ENCODE measurements around the gene ACTA1. TPM values are rescaled to one million over a fixed set of nuclear protein-coding genes. Genes with fewer than 3 reads are reported as not detected.
A peak's percentile ranks its signal among the peaks of the same experiment; 100 is the strongest.
"Not testable (repeated sequence)": the region's sequence is repeated elsewhere in the genome, so short reads cannot be mapped to it uniquely, and the experiment has no call there.

The ACTA1 gene
- total RNA-seq, result 0.41 TPM

GRCh38 chr1:229434005-229434640 is at the start of gene ACTA1:
TSS of gene ACTA1 (minus strand) at chr1:229434094. CDS start at chr1:229433115, 979 bp downstream.
- FAIRE-seq (no peak), DNase-seq (ENCODE audit: low spot score in 2 of 2) (no peak)

GRCh38 chr1:229482511-229482910 is 48.6 kb upstream of the ACTA1 start:
- no peak for FAIRE-seq
- DNase-seq (ENCODE audit: low spot score in 2 of 2), result no peak

- no peak for FAIRE-seq
- DNase-seq (ENCODE audit: low spot score in 2 of 2), result no peak
These were observed 46.6 kb upstream of the ACTA1 start for GRCh38 chr1:229480495-229480894.

- no peak for DNase-seq (ENCODE audit: low spot score in 2 of 2)
These were observed 45.9 kb upstream of the ACTA1 start for GRCh38 chr1:229479660-229480399.

GRCh38 chr1:229478852-229479251 is 45.0 kb upstream of the ACTA1 start:
- DNase-seq (ENCODE audit: low spot score in 2 of 2), result no peak
- no peak for FAIRE-seq

More at GRCh38 chr1:229479660-229480399, 45.9 kb upstream of the ACTA1 start:
- FAIRE-seq, result no peak

GRCh38 chr1:229475859-229476258 is 42.0 kb upstream of the ACTA1 start:
- DNase-seq (ENCODE audit: low spot score in 2 of 2); FAIRE-seq: not testable (repeated sequence)

- no peak for FAIRE-seq
- DNase-seq (ENCODE audit: low spot score in 2 of 2), result no peak
These were observed 40.6 kb upstream of the ACTA1 start for GRCh38 chr1:229474509-229474908.

GRCh38 chr1:229471175-229471574 is 37.3 kb upstream of the ACTA1 start:
- FAIRE-seq, result no peak
- no peak for DNase-seq (ENCODE audit: low spot score in 2 of 2)

- FAIRE-seq, result no peak
- DNase-seq (ENCODE audit: low spot score in 2 of 2), result no peak
These were observed 36.6 kb upstream of the ACTA1 start for GRCh38 chr1:229470406-229471043.

- no peak for DNase-seq (ENCODE audit: low spot score in 2 of 2)
- FAIRE-seq, result no peak
These were observed 33.0 kb upstream of the ACTA1 start for GRCh38 chr1:229466887-229467286.

- FAIRE-seq, result no peak
These were observed 30.8 kb upstream of the ACTA1 start for GRCh38 chr1:229464672-229465071.

GRCh38 chr1:229461032-229461668 is 27.3 kb upstream of the ACTA1 start:
- FAIRE-seq, result no peak
- no peak for DNase-seq (ENCODE audit: low spot score in 2 of 2)

More at GRCh38 chr1:229464672-229465071, 30.8 kb upstream of the ACTA1 start:
- no peak for DNase-seq (ENCODE audit: low spot score in 2 of 2)

GRCh38 chr1:229459815-229460214 is 25.9 kb upstream of the ACTA1 start:
- FAIRE-seq, result no peak
- DNase-seq (ENCODE audit: low spot score in 2 of 2), result no peak

GRCh38 chr1:229457436-229457835 is 23.5 kb upstream of the ACTA1 start:
- FAIRE-seq, result peak; percentile 86
- DNase-seq (ENCODE audit: low spot score in 2 of 2), result no peak

- no peak for FAIRE-seq
- no peak for DNase-seq (ENCODE audit: low spot score in 2 of 2)
These were observed 22.1 kb upstream of the ACTA1 start for GRCh38 chr1:229456016-229456415.

GRCh38 chr1:229454056-229454455 is 20.2 kb upstream of the ACTA1 start:
- DNase-seq (ENCODE audit: low spot score in 2 of 2) (no peak), FAIRE-seq (no peak)

- DNase-seq (ENCODE audit: low spot score in 2 of 2) (no peak), FAIRE-seq (no peak)
These were observed 19.3 kb upstream of the ACTA1 start for GRCh38 chr1:229452956-229453801.

GRCh38 chr1:229448845-229449244 is 15.0 kb upstream of the ACTA1 start:
- DNase-seq (ENCODE audit: low spot score in 2 of 2), result no peak
- no peak for FAIRE-seq

GRCh38 chr1:229448354-229448753 is 14.5 kb upstream of the ACTA1 start:
- no peak for DNase-seq (ENCODE audit: low spot score in 2 of 2)

GRCh38 chr1:229447809-229448252 is 13.9 kb upstream of the ACTA1 start:
- DNase-seq (ENCODE audit: low spot score in 2 of 2) (no peak), FAIRE-seq (no peak)

More at GRCh38 chr1:229448354-229448753, 14.5 kb upstream of the ACTA1 start:
- no peak for FAIRE-seq
